WTC11 (cell line): Measurements from ENCODE around the gene IFFO2.

Experiments used
- CREM ChIP-seq: sonication (generic); formaldehyde crosslinking; IDR thresholded peaks from 2 replicates; pipeline ENCODE4 v1.8.1; 2022; ENCODE audit warnings: mild to moderate bottlenecking, missing genetic modification reagents, moderate library complexity
- ELF4 ChIP-seq: sonication (generic); formaldehyde crosslinking; IDR thresholded peaks from 2 replicates; pipeline ENCODE4 v1.8.1; 2022; ENCODE audit warnings: low read depth, mild to moderate bottlenecking, moderate library complexity, missing genetic modification reagents
- FOXP1 ChIP-seq: sonication (generic); formaldehyde crosslinking; IDR thresholded peaks from 2 replicates; pipeline ENCODE4 v1.8.0; 2022; ENCODE audit warnings: missing genetic modification reagents, mild to moderate bottlenecking, moderate library complexity, borderline replicate concordance
- GABPB1 ChIP-seq: sonication (generic); formaldehyde crosslinking; IDR thresholded peaks from 2 replicates; pipeline ENCODE4 v1.8.1; 2023; ENCODE audit warnings: mild to moderate bottlenecking, missing genetic modification reagents
- MAX ChIP-seq: sonication (generic); formaldehyde crosslinking; IDR thresholded peaks from 2 replicates; pipeline ENCODE4 v1.8.0; 2022; ENCODE audit warnings: mild to moderate bottlenecking, missing genetic modification reagents
- PREB ChIP-seq: sonication (generic); formaldehyde crosslinking; IDR thresholded peaks from 2 replicates; pipeline ENCODE4 v1.8.1; 2022; ENCODE audit warnings: mild to moderate bottlenecking, missing genetic modification reagents, moderate library complexity, borderline replicate concordance
- RORB ChIP-seq: fragments of 250-450 bp; sonication (Bioruptor Pico); IDR thresholded peaks from 2 replicates; pipeline ENCODE4 v1.9.0; 2021; ENCODE audit warnings: mild to moderate bottlenecking
- ZMAT4 ChIP-seq: fragments of 250-450 bp; sonication (Bioruptor Pico); IDR thresholded peaks from 2 replicates; pipeline ENCODE4 v1.9.0; 2021; ENCODE audit warnings: mild to moderate bottlenecking
- ZNF281 ChIP-seq: sonication (generic); formaldehyde crosslinking; IDR thresholded peaks from 2 replicates; pipeline ENCODE4 v1.8.0; 2023; ENCODE audit warnings: mild to moderate bottlenecking, missing genetic modification reagents
- TF ChIP-seq, protein P1 (sequence below): fragments of 200-600 bp; IDR thresholded peaks from 2 replicates; pipeline ENCODE4 v1.8.0; 2022; ENCODE audit warnings: antibody characterized with exemption

DNA sequence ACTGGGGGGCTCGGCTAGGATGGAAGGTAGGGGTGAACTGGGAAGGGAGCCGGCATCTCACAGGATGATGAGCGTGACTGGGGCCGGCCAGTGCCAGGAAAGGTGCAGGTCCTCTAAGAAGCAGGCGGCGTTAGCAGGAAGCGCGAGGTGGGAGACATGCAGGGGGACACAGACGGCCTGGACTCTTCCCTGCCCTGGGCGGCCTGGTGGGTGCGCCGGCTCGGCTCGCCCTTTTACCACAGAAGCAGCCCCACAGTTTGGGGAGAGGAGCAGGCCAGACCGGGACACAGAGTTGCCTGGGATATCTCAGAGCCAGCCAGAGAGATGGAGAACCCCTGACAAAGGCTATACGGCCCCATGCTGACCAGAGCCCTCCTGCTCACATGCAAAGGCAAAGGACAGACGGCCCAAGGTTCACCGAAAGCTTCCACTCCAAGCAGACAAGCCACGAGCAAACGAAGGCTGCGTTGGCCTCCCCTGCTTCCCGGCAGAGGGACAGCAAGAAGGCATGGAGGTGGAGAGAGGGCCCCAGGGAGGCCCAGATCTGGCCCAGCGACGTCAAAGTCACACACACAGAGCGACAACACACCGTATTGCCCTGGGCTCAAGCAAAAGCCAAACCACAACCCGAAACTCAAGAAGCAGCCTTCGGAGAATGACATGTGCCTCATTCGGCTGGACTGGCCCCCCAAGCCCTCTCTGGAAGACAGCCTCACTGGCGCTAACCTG, 39.2 kb downstream of the IFFO2 start:
- TF ChIP-seq, protein P1, sequence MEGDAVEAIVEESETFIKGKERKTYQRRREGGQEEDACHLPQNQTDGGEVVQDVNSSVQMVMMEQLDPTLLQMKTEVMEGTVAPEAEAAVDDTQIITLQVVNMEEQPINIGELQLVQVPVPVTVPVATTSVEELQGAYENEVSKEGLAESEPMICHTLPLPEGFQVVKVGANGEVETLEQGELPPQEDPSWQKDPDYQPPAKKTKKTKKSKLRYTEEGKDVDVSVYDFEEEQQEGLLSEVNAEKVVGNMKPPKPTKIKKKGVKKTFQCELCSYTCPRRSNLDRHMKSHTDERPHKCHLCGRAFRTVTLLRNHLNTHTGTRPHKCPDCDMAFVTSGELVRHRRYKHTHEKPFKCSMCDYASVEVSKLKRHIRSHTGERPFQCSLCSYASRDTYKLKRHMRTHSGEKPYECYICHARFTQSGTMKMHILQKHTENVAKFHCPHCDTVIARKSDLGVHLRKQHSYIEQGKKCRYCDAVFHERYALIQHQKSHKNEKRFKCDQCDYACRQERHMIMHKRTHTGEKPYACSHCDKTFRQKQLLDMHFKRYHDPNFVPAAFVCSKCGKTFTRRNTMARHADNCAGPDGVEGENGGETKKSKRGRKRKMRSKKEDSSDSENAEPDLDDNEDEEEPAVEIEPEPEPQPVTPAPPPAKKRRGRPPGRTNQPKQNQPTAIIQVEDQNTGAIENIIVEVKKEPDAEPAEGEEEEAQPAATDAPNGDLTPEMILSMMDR, result no peak
- no peak for TF ChIP-seq ELF4 (CRISPR knock-in tag)
- TF ChIP-seq CREM (CRISPR knock-in tag), result no peak
- TF ChIP-seq RORB (CRISPR knock-in tag), result no peak
- TF ChIP-seq ZNF281 (CRISPR knock-in tag), result no peak
- no peak for TF ChIP-seq ZMAT4
- no peak for TF ChIP-seq MAX
- no peak for TF ChIP-seq GABPB1
- no peak for TF ChIP-seq FOXP1 (CRISPR knock-in tag)
- no peak for TF ChIP-seq PREB (CRISPR knock-in tag)
